GM21390 (cell line): ENCODE measurements around the gene DCBLD1.

Source experiments
- ATAC-seq: cut with Tn5 transposase; IDR thresholded peaks from one replicate; pipeline ENCODE4 v1.9.1; 2021; ENCODE audit not compliant: unreplicated experiment

Gene DCBLD1

GRCh38 chr6:117521791-117522502 lies 39.5 kb downstream of the DCBLD1 start:
- no peak for ATAC-seq

- no peak for ATAC-seq
Measured at GRCh38 chr6:117525607-117526006, 43.1 kb downstream of the DCBLD1 start.

GRCh38 chr6:117530467-117531242 lies 48.2 kb downstream of the DCBLD1 start:
- ATAC-seq, result no peak

DNA sequence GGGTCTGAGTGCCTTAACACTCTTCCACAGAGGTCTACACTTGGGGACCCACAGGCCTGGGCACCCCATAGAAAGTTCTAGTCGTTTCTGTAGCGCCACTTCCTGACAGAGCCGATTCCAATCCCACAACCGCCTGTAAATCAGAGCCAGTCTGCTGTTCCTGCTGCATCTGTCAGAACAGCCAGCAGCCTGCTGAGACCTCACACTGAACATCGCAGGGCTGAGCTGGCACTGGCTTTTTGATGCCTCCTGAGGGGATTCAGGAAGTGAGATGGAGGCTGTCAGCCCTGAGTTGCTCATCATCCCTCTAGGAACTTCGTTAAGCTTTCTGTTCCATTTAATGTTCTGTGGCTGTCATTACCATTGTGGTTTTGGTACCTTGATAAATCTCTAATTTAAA lies 48.9 kb downstream of the DCBLD1 start:
- ATAC-seq, result no peak

DNA sequence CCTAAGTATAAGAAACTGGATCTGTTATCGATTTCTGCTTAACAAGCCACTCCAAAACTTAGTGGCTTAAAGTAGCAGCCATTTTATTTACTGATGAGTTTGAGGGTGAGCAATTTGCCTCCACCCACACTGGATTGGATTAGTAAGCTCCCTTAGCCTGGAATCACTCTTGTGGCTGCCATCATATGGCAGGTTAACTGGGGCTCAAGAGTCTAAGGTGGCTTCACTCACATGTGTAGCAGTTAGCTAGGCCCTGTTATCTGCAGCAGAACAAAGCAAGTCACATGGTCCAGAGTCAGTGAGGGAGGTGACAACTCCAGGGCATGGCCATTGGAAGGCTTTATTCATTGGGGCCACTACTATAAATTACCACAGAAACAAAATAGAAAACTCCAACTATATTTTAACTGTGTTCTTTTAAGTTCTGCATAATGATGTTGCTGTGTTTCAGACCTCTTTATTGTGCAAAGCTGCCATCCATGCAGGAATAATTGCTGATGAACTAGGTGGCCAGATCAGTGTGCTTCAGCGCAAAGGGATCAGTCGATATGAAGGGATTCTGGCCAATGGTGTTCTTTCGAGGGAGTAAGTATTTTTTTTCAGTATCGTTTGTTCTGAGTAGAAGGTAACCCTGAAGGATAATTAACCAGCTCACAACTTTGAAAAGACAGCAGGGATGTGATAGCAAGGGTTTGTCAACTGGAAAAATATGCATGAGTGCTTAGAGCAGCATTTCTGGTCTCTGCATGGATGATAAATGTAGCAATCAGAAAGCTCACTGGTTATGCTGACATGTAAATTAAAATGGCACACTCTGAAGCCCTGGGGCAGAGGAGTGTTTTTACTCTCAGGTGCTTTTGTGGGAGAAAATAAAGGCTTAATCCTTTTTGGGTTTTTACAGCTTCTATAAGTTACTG lies 49.6 kb downstream of the DCBLD1 start:
- no peak for ATAC-seq

GRCh38 chr6:117533775-117534174 lies 51.3 kb downstream of the DCBLD1 start:
- ATAC-seq, result no peak

DNA sequence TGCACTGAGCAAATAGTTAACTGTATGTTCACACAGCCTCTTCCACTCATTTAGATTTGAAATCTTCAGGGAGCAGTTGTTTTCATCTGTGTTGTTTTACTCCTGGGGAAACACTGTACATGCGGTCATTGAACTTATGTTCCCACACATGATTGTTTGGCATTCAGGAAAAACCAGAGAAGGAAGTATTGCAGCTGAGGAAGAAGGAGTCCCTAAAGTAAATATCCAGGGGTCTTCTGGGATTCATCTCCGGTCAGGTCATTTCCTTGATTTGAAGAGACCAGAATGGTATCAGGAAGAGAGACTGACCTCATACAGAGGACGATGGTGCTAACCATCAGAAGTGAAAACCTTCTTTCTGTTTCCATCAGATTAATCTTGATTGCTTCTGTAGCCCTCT lies 52.5 kb downstream of the DCBLD1 start:
- ATAC-seq, result no peak

- ATAC-seq, result no peak
Measured at GRCh38 chr6:117536317-117536716, 53.8 kb downstream of the DCBLD1 start.

- no peak for ATAC-seq
Measured at GRCh38 chr6:117538615-117539014, 56.1 kb downstream of the DCBLD1 start.

GRCh38 chr6:117540670-117541069 lies 58.2 kb downstream of the DCBLD1 start:
- no peak for ATAC-seq

GRCh38 chr6:117542493-117542892 lies 60.0 kb downstream of the DCBLD1 start:
- ATAC-seq, result no peak

- ATAC-seq, result no peak
Measured at GRCh38 chr6:117544716-117545115, 62.2 kb downstream of the DCBLD1 start.

DNA sequence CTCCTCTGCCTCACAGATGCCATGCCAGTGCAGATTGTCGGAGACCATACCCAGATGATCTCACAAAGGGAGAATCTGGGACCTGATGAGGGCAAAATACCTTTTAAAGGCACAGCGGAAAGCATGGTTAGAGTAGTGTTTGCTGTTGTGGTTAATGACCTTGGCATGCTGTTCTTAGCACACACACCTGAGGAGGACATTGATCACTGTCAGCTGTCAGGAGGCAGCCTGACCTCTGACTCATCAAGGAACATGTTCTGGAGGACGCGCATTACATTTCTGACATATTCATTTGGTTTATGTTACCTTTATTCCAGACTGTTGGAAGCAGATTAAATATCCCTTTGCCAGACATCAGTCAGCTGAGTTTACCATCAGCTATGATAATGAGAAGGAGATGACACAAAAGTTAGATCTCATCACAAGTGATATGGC lies 62.7 kb downstream of the DCBLD1 start:
- ATAC-seq, result no peak

GRCh38 chr6:117546674-117547073 lies 64.2 kb downstream of the DCBLD1 start:
- no peak for ATAC-seq

GRCh38 chr6:117547688-117548621 lies 65.5 kb downstream of the DCBLD1 start:
- peak; percentile 55 for ATAC-seq

DNA sequence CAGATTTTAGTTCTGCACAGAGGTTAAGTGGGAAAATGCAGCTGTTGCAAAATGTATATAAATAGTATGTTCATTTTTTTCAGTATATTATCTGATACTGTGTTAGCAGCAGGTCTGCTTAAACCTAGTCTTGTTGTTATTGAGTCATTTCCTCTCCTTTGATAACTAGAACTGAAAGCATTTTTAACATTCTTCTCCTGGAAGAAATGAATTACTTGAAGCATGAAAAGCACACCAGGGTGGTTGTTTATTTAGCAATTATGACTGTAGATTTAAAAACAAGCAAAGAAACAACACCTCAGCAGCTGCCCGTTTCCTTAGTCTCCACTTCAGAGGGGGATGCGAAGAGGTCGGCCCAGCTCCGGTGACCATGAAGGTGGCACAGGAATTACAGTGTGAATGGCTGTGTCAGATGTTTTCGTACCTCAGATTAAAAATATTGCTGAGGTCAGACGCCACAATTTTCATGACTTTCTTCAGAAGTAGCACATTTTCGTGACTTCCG lies 66.4 kb downstream of the DCBLD1 start:
- no peak for ATAC-seq

DNA sequence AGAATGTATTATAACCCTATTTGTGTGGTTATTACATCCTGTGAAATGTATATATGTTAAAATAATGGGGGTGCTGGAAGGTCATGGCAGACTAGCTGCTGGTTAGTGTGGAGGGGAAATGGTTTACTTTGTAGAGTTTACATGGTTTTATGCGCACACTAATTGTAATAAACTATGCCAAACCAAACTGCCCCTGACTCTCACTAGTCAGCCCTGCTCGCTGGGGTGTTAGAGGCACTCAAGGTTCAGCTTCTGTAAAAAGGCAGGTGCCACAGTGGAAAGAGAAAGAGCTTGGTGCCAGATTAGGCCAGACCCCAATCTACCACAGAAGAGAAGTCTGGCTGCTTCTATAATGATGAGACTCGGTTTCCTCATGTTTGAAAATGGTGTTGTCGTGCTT lies 67.1 kb downstream of the DCBLD1 start:
- ATAC-seq, result no peak

- no peak for ATAC-seq
Measured at GRCh38 chr6:117550078-117550600, 67.7 kb downstream of the DCBLD1 start.

DNA sequence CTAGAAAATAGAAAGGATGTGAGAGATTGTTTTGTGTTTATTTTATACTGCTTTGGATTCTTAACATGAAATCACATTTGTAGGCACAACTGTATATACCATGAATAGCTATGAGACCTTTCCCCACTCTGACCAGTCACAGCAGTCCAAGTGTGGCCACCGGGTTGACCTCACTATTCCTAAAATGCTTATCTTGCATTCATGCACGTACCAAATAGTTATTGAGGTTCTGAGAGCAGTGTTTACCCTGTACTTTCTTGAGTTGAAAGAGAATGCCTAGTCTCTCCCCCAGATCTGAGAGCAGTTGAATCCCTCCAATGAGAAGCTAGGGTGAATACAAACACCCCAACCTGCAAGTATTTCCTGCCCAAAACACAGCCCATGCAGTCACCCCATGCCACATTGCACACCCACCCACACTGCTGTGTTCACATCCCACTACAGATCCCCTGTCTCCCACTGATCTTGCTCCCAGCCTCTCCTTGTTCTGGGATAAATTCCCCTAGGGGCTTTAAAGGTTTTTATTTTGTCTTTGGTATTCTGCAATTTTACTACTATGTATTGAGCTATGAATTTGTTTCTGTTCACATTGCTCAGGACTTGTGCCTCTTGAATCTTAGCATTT lies 68.3 kb downstream of the DCBLD1 start:
- no peak for ATAC-seq
